ENCODE results near the gene ADAMTS2.

ADAMTS2 gene

GRCh38 chr5:179345433-179346321 is at the start of gene ADAMTS2:
Gene ADAMTS2, minus strand, starts transcription at chr5:179345461. Its CDS starts 133 bp downstream, at chr5:179345328.
- DNase-seq (ENCODE audit: low spot score in 2 of 2) = peak; percentile 60 to 85
- Histone ChIP-seq H3K36me3 (replicated peaks) (no peaks in the 10 kb centered on the region), H3K27me3 (ENCODE audit: low read depth) (0 out of 2 replicates have a peak, but pooled peaks cover 2% of the 10 kb centered on the region), H3K9me3 (no peaks in the 10 kb centered on the region), H3K4me1 (peaks cover 9% of the 10 kb centered on the region; the same call in 1 of the 2 replicates), H3K4me3 (peak within 1 kb of the TSS; percentile 56)
- in situ Hi-C loops (cut with MboI; ENCODE audit: low sequenced_read_pairs) = no loop called here

DNA sequence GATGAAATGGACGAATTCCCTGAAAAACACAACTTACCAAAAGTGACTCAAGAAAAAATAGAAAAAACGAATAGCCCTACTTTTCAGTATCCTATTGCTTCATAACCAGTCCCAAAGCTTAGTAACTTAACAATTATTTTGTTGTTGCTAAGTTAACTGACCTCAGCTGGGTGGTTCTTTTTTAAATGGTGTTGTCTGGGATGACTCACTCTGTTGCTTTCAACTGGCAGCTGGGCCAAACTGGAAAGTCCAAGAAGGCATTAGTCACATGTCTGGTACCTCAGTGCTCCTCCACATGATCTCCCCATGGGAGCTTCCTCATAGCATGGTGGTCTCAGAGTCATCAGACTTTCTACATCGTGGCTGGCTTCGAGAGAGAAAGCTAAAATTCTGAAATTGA is 47.8 kb upstream of the ADAMTS2 start:
- Histone ChIP-seq H3K4me1 (no peaks in the 10 kb centered on the region), H3K36me3 (replicated peaks) (no peaks in the 10 kb centered on the region), H3K4me3 (no peak overlapping the region), H3K9me3 (no peaks in the 10 kb centered on the region), H3K27me3 (ENCODE audit: low read depth) (no peaks in the 10 kb centered on the region)
- in situ Hi-C loops (cut with MboI; ENCODE audit: low sequenced_read_pairs) = no loop called here
- DNase-seq (ENCODE audit: low spot score in 2 of 2) = no peak

GRCh38 chr5:179387151-179388110 is 42.2 kb upstream of the ADAMTS2 start:
- H3K4me1 ChIP-seq = no peaks in the 10 kb centered on the region
- no peaks in the 10 kb centered on the region for H3K9me3 ChIP-seq
- no peak overlapping the region for H3K4me3 ChIP-seq
- no peaks in the 10 kb centered on the region for H3K27me3 ChIP-seq (ENCODE audit: low read depth)
- in situ Hi-C loops (cut with MboI; ENCODE audit: low sequenced_read_pairs) = no loop called here
- no peaks in the 10 kb centered on the region for H3K36me3 ChIP-seq (replicated peaks)
- no peak for DNase-seq (ENCODE audit: low spot score in 2 of 2)

DNA sequence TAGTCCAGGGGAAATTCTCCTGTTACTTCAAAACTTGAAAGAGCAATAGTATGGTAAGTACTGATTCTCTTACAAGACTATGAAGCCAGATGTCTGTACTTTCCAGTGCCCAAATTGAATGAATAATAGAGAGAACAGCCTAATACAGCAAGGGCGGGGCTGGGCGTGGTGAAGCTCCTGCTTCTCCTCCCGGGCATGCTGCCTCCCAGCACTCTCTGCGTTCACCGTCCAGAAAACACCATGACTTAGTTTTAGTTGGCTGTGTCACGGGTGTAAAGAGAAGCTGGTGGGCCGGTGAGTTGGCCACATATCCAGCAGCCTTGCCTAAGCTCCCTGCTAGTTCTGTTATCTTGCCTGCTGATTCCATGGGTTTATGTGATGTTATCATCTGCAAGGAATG is 40.7 kb upstream of the ADAMTS2 start:
- H3K36me3 ChIP-seq (replicated peaks) = no peaks in the 10 kb centered on the region
- no peak for DNase-seq (ENCODE audit: low spot score in 2 of 2)
- no peaks in the 10 kb centered on the region for H3K9me3 ChIP-seq
- no peak overlapping the region for H3K4me3 ChIP-seq
- no peaks in the 10 kb centered on the region for H3K4me1 ChIP-seq
- in situ Hi-C loops (cut with MboI; ENCODE audit: low sequenced_read_pairs) = no loop called here
- H3K27me3 ChIP-seq (ENCODE audit: low read depth) = no peaks in the 10 kb centered on the region

- no peak for DNase-seq (ENCODE audit: low spot score in 2 of 2)
- H3K9me3 ChIP-seq = no peaks in the 10 kb centered on the region
- H3K4me1 ChIP-seq = no peaks in the 10 kb centered on the region
- H3K27me3 ChIP-seq (ENCODE audit: low read depth) = no peaks in the 10 kb centered on the region
- in situ Hi-C loops (cut with MboI; ENCODE audit: low sequenced_read_pairs) = no loop called here
- H3K4me3 ChIP-seq = no peak overlapping the region
- H3K36me3 ChIP-seq (replicated peaks) = no peaks in the 10 kb centered on the region
These were observed 37.2 kb upstream of the ADAMTS2 start for GRCh38 chr5:179382486-179382885.

- H3K9me3 ChIP-seq = no peaks in the 10 kb centered on the region
- H3K4me1 ChIP-seq = no peaks in the 10 kb centered on the region
- no peak for DNase-seq (ENCODE audit: low spot score in 2 of 2)
- no peak overlapping the region for H3K4me3 ChIP-seq
- in situ Hi-C loops (cut with MboI; ENCODE audit: low sequenced_read_pairs) = no loop called here
- no peaks in the 10 kb centered on the region for H3K27me3 ChIP-seq (ENCODE audit: low read depth)
- H3K36me3 ChIP-seq (replicated peaks) = no peaks in the 10 kb centered on the region
These were observed 36.4 kb upstream of the ADAMTS2 start for GRCh38 chr5:179381691-179382090.

DNA sequence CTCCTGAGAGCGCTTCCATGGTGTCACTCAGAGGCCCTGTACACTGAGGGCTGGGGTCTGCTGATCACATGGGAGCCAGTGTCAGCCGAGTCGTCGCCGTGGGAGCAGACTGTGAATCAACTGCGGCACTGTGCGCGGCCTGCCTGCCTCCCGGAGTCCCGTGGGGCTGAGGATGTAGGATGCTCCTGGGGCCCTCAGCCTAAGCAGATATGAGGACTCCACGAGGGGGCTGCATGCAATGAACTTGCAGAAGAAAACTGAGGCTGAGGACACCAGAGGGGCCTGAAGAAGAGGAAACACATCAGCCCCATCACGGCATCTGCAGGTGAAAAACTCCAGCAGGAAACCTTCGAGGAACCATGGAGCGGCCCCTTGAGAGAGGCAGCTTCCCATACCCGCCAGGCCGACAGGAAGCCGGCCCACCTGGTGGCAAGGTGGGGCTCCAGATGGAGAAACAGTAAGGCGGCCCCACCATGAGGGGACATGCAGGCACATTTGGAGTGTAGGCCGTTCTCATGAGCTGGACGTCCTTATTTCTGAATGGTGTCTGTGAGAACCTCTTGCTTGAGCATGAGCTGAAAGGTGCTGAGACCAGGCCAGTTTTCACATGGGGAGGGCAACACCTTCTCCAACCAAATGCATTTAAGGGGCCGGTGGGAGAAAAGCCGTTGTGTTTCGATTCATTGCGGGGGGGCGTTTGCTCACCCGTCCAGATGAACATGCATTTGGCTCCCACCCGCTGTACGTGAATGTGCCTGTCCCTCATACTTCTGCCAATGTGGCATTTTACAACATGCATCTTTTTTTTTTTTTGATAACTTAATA is 35.2 kb upstream of the ADAMTS2 start:
- Histone ChIP-seq H3K4me3 (no peak overlapping the region), H3K27me3 (ENCODE audit: low read depth) (no peaks in the 10 kb centered on the region), H3K4me1 (no peaks in the 10 kb centered on the region), H3K36me3 (replicated peaks) (no peaks in the 10 kb centered on the region), H3K9me3 (no peaks in the 10 kb centered on the region)
- no peak for DNase-seq (ENCODE audit: low spot score in 2 of 2)
- in situ Hi-C loops (cut with MboI; ENCODE audit: low sequenced_read_pairs) = no loop called here

- in situ Hi-C loops (cut with MboI; ENCODE audit: low sequenced_read_pairs) = no loop called here
- no peaks in the 10 kb centered on the region for H3K36me3 ChIP-seq (replicated peaks)
- H3K27me3 ChIP-seq (ENCODE audit: low read depth) = no peaks in the 10 kb centered on the region
- DNase-seq (ENCODE audit: low spot score in 2 of 2) = no peak
- H3K4me3 ChIP-seq = no peak overlapping the region
- no peaks in the 10 kb centered on the region for H3K9me3 ChIP-seq
- H3K4me1 ChIP-seq = no peaks in the 10 kb centered on the region
These were observed 34.1 kb upstream of the ADAMTS2 start for GRCh38 chr5:179379321-179379890.

DNA sequence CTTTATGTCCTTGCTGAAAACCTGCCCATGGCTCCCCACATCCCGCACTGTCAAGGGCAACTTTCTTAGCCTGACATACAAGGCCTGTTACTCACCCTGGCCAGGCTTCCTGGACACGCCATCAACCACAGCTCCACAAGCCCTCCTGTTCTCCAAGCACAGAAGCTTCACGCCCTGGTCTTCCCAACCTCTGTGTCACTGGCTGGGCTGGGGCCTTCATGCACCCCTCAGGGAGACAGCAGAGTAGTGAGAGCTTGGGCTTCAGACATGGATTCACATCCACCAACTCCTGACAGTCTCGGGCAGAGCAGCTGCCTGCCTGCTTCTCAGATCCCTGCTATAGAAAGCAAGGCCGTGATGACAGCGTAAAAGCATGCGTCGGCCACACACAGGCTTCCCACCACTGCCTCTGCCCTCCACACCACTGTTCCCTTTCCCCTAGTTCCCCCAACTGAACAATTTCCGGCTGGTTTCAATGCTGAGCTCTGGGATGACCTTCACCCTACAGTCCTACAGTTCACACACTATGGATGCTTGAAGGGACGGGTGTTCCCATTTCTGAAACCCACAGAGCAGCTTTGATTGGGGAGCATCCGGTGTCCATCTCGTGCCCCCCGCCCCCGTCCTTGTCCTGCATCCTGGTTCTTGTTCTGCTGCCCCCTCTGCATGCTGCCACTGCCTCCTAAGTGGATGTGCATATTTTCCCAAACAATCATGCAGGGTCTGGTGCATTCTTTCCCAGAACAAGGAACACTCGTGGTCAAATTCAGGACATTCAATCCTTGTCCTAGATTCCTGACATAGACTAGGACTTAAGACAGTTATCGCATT is 33.4 kb upstream of the ADAMTS2 start:
- in situ Hi-C loops (cut with MboI; ENCODE audit: low sequenced_read_pairs) = no loop called here
- Histone ChIP-seq H3K36me3 (replicated peaks) (no peaks in the 10 kb centered on the region), H3K27me3 (ENCODE audit: low read depth) (no peaks in the 10 kb centered on the region), H3K9me3 (no peaks in the 10 kb centered on the region), H3K4me1 (no peaks in the 10 kb centered on the region), H3K4me3 (no peak overlapping the region)
- peak in 1 of 2 experiments; percentile 2 for DNase-seq (ENCODE audit: low spot score in 2 of 2)

DNA sequence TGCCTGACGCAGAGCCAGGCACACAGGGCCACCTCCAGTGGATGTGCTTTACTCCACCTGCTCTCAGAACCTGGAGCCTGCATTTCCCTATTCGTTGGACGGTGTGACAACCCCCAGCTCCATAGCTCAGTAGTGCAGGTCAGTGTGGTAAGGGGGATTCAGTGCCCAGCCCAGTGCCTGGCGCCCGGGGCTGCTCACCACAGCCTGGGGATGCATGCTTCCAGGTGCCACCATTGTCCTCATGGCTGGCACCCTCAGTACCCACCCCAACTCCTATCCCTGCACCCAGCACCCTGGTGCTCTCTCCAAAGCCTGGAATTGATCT is 32.8 kb upstream of the ADAMTS2 start:
- H3K27me3 ChIP-seq (ENCODE audit: low read depth) = no peaks in the 10 kb centered on the region
- no peaks in the 10 kb centered on the region for H3K36me3 ChIP-seq (replicated peaks)
- no peaks in the 10 kb centered on the region for H3K4me1 ChIP-seq
- no peak overlapping the region for H3K4me3 ChIP-seq
- no peaks in the 10 kb centered on the region for H3K9me3 ChIP-seq
- in situ Hi-C loops (cut with MboI; ENCODE audit: low sequenced_read_pairs) = no loop called here
- peak in 1 of 2 experiments; percentile 0 for DNase-seq (ENCODE audit: low spot score in 2 of 2)

GRCh38 chr5:179377421-179378115 is 32.3 kb upstream of the ADAMTS2 start:
- no peaks in the 10 kb centered on the region for H3K9me3 ChIP-seq
- peak in 1 of 2 experiments; percentile 0 for DNase-seq (ENCODE audit: low spot score in 2 of 2)
- in situ Hi-C loops (cut with MboI; ENCODE audit: low sequenced_read_pairs) = no loop called here
- no peaks in the 10 kb centered on the region for H3K27me3 ChIP-seq (ENCODE audit: low read depth)
- H3K36me3 ChIP-seq (replicated peaks) = no peaks in the 10 kb centered on the region
- no peaks in the 10 kb centered on the region for H3K4me1 ChIP-seq
- H3K4me3 ChIP-seq = no peak overlapping the region

Measured in HAP-1 (cell line).